Epithelial cell of proximal tubule (primary cell): ENCODE measurements around the gene L3MBTL1. TPM values are rescaled to one million over a fixed set of nuclear protein-coding genes. Genes with fewer than 3 reads are reported as not detected.

Experiments
- DNase-seq: peaks from one replicate; pipeline ENCODE4 v3.0.0-alpha.2; 2011; ENCODE audit warnings: low read depth
- H3K4me3 ChIP-seq: 2 replicates; pipeline ENCODE4 v1.5.1; 2011; ENCODE audit warnings: low read depth, mild to moderate bottlenecking, low read length
- total RNA-seq: library from RNA; depleted of rRNA; stranded (reverse); fragments of >200 nt; gene quantifications from 2 replicates; pipeline ENCODE4 v1.2.3, GENCODE V29; 2015
- TF ChIP-seq, protein P1 (sequence below): conservative IDR thresholded peaks from 2 replicates; pipeline ENCODE4 v1.5.1; 2012; ENCODE audit warnings: low read depth, mild to moderate bottlenecking, low read length

The L3MBTL1 gene
- total RNA-seq, 1 donor from 2014 or later, result 5.2 TPM

DNA sequence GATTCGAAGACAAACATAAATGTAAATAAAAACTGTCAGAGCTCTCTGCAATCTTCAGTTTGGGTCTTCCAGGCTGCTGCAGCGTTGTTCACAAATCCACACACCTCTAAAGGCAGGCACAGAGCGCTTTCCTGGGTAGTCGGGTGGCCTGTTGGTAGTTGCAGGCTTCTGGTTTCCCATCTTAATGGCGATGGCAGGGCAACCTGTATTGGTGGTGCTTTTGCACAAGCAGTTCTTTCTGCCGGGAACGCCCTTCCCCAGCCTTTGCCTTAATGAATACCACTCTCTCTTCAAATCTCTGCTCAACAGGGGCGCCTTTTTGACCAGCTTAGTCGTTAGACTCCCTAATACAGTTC lies 82.5 kb downstream of the L3MBTL1 start:
- peak overlapping the region; percentile 73 for H3K4me3 ChIP-seq
- DNase-seq, result no peak
- TF ChIP-seq, protein P1, sequence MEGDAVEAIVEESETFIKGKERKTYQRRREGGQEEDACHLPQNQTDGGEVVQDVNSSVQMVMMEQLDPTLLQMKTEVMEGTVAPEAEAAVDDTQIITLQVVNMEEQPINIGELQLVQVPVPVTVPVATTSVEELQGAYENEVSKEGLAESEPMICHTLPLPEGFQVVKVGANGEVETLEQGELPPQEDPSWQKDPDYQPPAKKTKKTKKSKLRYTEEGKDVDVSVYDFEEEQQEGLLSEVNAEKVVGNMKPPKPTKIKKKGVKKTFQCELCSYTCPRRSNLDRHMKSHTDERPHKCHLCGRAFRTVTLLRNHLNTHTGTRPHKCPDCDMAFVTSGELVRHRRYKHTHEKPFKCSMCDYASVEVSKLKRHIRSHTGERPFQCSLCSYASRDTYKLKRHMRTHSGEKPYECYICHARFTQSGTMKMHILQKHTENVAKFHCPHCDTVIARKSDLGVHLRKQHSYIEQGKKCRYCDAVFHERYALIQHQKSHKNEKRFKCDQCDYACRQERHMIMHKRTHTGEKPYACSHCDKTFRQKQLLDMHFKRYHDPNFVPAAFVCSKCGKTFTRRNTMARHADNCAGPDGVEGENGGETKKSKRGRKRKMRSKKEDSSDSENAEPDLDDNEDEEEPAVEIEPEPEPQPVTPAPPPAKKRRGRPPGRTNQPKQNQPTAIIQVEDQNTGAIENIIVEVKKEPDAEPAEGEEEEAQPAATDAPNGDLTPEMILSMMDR, result no peak

DNA sequence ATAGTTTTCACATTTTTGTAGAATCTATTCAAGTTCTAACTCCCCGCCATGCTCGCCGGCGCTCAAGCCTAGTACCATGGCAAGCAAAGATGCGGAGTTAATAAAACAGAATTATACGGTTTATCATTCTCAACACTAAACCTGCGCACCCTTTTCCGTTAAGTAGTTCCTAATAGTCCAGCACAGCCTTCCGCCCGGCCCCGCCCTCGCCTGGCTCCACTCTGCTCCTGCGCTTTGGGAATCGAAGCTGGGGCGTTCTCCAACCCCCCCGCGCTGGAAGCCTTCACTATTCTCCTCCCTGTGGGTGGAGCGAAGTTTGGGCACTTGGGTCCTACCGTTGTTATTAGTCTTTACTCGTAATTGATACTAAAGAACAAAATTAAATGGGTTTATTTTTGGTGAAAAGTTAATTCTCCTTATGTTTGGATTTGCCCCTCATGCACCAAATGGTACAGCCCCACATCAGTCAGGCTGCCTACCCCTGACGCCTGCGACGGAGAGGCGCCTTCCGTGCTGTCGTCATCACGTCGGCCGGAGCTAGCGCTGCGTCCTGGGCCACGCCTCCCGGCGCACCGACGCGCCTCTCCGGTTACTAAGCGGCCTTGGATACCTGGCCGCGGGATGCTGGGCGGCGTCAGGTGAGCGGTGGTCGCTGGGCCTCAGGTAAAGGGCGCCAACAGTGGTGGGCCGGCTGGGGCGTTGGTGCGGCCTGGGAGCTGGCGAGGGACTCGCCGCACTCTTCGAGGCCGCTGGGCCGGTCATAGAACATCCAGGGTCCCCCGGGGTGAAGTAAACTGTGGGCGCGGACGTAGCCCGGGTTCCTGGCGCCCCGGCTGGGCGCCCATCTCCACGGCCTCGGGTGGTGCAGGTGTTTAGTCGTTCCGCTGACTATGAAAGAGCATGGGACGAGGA lies 83.2 kb downstream of the L3MBTL1 start, which contains the start of gene IFT52:
IFT52 (plus strand) TSS at position 546 of the 912 bp plus-strand sequence. CDS start 3,762 bp downstream, outside the sequence.
- DNase-seq, result peak; percentile 61
- TF ChIP-seq, protein P1, result no peak

More for the DNA sequence above, 83.2 kb downstream of the L3MBTL1 start, which contains the start of gene IFT52:
- peak within 1 kb of the TSS; percentile 73 for H3K4me3 ChIP-seq

Other genes starting within 250 kb of the L3MBTL1 start
- gene SRSF6, start 49.8 kb upstream of the L3MBTL1 start, total RNA-seq, result 42.9 and 73.2 TPM in 2 replicates
- gene SGK2, start 51.3 kb downstream of the L3MBTL1 start, total RNA-seq, result 5.9 and 9.8 TPM in 2 replicates
- 19.8 and 21.2 TPM in 2 replicates for gene IFT52, start 83.2 kb downstream of the L3MBTL1 start, total RNA-seq
- gene MYBL2, start 159.4 kb downstream of the L3MBTL1 start, total RNA-seq, result 77.0 and 183 TPM in 2 replicates
- gene GTSF1L, start 219.3 kb downstream of the L3MBTL1 start, total RNA-seq, result not detected in 2 replicates